Activated CD8-positive, alpha-beta memory T cell treated with anti-CD3 and anti-CD28 coated beads for 24 hours (primary cell): ENCODE results near the gene ACKR3.

Source experiments
- DNase-seq: peaks from one replicate; pipeline ENCODE4 v3.0.0-alpha.2; 2020

Gene ACKR3

DNA sequence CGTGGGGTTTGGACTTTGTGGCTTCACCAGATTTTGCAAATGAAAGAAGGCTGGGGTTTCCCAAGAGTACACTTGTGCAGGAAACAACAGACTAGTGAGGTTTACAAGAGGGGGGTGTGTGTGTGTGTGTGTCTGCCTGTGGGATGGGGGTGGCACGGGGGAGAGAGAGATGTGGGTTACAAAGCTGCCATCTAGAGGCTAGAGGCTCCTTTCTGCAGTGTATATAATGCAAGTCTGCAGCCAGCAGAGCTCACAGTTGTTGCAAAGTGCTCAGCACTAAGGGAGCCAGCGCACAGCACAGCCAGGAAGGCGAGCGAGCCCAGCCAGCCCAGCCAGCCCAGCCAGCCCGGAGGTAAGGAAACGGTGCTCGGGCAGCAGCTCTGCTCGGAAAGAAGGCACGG, at the start of gene ACKR3:
ACKR3 (plus strand) TSS at position 253 of the 401 bp plus-strand sequence. CDS start 10,641 bp downstream, outside the sequence.
- DNase-seq, result peak; percentile 82

DNA sequence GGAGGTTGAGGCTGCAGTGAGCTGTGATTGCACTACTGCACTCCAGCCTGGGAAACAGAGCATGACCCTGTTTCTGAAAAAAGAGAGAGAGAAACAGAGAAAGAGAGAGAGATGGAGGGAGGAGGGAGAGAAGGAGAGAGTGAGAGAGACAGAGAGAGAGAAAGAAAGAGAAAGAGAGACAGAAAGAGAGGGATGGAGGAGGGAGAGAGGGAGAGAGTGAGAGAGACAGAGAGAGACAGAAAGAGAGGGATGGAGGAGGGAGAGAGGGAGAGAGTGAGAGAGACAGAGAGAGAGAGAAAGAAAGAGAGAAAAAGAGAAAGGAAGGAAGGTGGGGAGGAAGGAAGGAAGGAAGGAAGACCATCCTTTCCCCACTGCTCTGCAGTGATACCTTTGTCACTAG, 48.1 kb upstream of the ACKR3 start:
- no peak for DNase-seq

DNA sequence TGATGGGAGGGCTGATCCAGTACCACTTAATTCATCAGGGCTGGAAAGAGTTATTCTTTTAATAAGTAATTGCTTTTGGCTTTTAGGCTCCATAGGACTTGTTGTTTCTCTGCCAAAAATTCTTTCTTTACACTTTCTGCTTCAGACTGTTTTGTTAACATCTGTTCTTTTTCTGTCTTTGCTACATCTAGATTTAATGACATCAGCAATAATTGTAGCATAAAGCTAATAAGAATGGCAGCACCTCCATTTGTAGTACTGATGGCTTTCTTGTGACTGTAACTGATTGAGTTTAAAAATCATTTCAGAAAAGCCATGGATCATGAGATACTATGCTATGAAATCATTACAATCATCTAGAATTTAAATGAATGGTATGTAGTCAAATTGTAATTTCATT, 46.4 kb upstream of the ACKR3 start:
- DNase-seq, result no peak

DNA sequence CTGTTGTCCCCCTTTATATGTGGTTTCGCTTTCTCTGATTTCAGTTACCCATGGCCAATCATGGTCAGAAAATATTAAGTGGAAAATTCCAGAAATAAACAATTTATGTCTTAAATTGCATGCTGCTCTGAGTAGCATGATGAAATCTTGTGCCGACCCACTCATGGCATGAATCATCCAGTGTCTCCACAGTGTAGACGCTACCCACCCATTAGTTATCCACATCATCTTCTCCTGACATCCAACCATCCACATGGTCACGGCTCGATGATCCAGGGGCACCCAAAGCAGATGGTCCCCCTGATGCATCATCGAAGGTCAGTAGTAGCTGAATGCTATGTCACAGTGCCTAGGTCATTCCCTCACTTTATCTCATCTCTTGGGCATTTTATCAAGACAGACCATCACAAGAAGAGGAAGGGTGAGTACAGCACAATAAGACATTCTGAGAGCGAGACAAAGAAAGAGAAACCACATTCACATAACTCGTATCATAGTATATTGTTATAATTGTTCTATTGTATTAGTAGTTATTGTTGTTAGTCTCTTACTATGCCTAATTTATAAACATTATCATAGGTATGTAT, 44.1 kb upstream of the ACKR3 start:
- no peak for DNase-seq

DNA sequence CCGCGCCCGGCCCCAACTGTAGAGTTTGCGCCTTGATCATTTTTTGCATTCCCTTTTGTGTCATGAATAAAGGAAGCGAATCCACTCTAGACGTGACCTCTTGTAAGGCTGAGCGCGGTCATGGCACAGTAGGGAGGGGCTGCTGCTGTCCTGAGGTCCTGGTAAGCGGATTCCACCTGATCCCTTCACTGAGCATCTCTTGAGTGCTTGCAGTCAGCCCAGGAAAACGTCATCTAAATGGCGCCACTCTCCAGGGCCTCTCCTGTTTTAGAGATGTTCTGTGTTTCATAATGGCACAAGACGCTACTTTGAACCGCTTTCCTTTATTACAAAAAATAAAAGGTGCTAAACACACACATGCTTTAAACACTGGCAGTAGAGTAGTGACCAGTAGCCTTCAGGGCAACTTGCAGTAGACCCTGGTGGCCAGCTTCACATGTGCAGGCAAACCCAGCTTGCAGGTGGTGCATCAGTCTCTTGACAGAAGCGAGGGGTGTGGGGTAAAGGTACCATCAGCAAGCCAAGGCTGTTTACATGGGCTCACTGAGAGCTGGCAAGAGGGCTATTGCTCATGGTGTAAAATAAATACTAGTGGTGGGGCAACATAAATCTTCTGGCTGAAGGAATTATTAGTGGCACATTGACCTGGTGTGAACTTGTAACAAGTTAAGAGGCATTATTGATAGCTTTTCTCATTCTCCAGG, 43.0 kb upstream of the ACKR3 start:
- no peak for DNase-seq

DNA sequence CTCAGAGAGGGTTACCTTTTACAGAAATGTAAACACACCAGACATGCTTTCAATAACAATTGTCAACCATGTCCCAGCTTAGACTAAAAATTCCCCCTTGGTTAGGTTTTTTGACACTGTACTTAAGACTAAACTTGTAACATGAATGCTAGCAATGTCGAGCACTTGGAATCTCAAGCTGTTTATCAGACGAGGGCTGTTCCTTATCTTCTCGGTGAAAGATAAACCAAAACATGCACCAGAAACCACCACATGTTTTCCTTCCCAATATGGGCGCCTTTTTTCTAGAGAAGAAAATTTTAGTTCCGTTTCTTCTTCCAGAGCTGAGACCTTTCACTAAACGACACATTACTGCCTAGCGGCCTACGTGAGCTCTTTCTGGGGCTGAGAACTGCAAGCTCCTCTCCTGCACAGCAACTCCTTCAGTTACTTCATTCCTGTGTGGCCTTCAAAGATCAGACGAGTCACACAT, 42.4 kb upstream of the ACKR3 start:
- no peak for DNase-seq

DNA sequence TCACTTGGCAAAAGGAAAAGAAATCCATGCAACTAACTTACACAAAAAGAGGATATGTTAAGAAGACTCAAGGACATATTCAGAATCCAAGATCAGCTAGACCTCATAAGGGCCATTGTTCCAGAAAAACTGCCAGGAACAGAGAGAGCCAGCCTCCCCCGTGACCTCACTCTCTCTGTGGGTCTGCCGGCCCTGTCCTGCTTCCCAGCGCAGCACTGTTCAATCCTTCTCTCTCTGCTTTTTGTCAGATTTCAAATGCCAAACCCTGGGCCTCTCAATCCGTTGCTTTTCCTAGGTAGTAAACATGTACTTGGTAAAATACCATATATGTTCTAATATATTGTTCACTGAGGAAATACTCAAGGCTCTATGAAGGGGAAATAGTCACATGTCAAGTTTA, 40.0 kb upstream of the ACKR3 start:
- DNase-seq, result no peak

DNA sequence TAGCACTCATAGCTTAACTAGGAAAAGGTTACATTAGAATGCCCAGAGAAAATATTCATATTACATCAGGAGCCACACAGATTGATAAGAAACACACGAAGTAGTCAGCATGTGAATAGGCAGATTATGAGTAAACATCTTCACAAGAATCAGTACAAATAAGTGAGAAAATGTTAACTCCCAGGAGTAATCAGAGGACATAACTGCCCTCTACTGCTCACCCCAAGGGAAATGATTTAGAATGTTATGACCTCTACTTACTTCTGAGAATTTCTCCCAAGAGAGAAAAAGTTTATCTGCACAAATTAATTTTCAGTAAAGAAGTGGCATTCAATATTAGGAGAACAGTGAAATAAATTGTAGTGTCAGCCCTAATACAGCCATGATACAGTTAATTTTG, 39.1 kb upstream of the ACKR3 start:
- DNase-seq, result no peak

DNA sequence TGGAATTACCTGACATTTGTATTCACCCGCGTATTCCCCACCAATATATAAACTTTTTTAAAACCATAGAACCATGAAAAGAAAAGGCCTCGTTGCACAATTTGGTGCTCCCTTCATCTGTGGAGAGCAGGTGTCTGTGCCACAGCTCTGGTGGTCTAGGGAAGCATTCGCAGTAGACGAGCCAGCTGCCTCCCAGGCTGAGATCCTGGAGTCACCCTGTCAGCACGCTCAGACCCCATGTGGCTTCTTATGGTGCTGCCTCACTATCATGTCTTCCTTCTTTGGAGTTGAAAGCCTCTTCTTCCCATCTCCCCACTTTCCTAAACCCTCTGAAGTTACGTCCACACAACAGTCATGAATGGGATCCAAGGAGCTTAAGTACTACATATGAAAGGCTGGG, 38.4 kb upstream of the ACKR3 start:
- DNase-seq, result no peak

DNA sequence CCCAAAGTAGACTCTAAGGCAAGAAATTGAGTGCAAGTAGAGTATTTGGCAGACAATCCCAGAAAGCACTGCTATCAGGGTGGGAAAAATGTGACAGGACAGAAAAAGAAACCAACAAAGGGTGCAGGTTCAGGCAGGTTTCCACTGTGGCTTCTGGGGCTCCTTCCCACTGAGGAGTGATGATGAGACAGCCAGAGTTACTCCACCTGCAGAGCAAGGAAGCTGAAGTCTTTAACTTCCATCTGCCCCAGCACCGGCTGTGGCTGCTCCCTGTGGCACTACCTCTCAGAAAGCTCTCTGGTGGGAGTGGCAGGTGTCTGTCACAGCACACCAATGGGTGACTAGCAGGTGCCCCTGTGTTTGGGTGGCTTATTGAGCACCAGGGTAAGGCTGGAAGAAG, 37.6 kb upstream of the ACKR3 start:
- no peak for DNase-seq

DNA sequence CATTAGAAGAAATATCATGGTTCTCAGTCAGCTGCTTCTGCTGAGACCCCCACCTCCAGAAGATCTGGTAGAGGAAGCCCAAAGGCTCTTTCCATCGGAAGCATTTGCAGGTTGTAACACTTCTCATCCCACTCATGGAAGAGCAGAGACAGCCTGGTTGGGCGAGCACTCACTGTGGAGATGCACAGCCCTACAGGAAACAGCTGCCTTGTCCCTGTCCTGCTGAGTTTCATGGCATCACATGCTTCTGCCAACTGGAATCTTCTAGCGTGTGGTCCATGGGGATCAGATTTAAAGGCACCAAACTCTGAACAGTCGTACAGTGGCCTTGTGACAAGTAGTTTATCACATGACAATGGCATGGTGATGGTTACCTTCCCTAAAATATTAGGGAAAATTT, 36.3 kb upstream of the ACKR3 start:
- no peak for DNase-seq

DNA sequence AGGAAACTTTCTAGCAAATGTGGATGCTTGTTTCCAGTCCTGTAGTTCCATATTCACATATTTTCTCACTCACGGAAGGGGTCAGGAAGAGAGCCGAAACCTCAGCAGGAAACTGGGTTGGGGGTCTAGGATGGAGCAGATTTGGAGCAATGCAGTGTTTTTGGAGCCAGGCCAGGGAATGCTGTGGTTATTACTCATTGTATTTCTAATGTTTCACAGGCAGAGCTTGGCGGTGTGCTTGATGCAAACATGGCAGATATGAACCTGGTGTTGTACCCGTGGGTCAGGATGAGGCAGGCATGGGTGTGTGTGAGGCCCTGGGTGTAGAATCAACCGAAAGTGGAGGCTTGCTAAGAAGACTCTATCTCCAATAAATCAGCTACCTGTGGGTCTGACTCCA, 34.6 kb upstream of the ACKR3 start:
- no peak for DNase-seq

DNA sequence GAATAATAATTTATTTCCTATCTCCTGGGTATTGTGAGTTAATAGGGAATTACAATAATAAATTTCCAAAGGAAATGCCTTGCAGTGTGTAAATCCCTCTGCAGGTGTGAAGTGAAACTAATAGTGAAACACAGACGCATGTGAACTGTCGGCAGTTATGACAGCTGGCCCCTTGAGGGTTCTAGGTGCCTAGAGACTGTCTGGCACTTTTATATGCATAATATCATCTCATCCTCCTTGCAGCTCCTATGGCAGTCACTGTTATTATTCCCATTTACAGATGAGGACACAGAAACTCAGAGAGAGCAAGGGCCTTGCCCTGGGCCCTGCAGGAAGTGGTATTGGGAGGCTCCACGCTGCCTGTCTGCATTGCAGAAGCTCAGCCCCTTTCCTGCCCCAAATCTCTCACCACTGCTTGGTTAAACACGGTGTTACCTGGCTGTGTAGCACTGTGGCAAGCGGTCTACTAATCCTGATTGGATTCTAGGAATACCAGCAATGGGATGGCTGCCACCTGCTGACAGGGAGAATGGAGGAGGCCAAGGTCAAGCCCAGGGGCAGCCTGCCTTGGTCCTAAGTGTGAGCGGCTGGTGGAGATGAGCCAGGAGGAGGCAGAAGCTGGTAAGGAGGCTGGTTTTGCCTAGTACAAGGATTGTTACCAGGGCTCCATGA, 32.8 kb upstream of the ACKR3 start:
- DNase-seq, result peak; percentile 79

DNA sequence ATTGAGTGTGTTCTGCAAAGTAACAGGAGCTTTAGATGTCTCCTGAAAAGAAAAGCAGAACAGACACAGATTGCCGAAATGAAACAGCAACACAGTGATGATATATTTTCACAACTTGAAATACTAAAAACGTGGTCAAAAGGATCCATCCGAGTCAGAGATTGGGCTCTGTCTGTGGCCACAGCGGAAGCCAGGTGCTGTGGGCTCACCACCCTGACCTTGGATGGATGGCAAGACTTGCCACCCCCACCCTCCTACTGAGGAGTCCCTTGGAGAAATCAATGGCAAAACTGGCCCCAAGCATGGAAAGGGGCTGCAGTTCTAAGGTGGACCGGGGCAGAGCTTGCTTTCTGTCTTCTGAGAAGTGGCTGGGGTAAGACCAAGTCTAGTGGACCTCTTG, 31.4 kb upstream of the ACKR3 start:
- DNase-seq, result peak; percentile 70

DNA sequence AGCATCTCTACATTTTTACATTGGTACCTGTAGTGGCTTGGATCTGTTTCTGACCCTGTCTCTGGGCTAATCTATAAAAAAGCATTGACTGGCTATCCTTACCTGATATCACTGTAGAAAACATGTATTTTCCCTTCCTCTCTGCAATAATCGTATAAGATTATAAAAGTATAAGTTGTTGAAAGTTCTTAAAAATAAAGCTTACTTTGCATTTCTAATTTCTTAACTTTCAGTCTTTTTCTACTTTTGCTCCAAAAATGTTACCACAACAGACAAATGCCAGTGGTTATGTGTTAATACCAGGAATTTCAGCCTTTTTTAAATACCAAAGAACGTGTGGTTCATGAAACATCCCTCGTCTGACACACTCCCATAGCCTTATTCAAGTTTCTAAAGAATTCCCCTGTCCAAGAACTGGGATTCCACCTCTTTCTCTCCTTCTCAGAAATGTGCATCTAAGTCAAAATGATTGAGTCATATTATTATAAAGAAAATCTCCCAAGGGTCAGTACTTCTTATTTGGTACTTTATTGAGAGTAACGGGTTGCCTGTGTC, 28.5 kb upstream of the ACKR3 start:
- no peak for DNase-seq

DNA sequence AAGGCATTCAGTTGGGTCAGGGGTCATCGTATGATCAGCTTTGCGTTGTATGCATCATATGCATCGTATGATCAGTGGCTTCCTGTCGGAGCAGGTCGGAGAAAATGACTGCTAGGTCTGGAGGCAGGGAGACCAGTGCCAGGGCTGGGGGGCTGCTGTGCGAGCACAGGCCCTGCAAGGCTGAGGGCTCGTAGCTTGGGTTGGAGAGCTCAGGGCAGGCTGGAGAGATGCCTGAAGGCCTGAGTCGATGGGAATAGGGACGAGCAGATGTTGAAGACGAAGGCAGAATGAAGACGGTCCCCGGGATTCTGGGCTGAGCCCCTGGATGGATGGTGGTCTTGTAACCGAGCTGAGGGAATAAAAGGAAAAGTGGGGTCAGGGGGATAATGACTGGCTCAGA, 25.3 kb upstream of the ACKR3 start:
- no peak for DNase-seq

DNA sequence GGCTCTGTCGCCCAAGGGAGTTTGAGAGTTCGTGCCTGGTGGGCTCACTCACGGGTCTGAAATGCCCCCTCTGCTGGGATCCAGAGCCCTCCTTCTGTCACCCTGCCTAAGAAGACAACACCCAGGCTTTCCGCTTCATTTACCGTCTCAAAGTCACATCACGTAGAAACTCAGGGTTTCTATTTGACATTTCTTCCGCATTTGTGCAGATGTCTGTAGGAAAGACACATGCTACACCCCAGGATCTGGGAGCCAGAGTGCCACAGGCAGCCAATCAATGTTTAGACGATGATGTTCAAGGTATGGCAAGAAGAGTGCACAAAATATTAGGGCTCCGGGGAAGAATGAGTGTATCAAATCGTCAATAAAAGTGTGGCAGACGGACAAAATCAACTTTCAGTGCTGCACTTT, 24.4 kb upstream of the ACKR3 start:
- no peak for DNase-seq

DNA sequence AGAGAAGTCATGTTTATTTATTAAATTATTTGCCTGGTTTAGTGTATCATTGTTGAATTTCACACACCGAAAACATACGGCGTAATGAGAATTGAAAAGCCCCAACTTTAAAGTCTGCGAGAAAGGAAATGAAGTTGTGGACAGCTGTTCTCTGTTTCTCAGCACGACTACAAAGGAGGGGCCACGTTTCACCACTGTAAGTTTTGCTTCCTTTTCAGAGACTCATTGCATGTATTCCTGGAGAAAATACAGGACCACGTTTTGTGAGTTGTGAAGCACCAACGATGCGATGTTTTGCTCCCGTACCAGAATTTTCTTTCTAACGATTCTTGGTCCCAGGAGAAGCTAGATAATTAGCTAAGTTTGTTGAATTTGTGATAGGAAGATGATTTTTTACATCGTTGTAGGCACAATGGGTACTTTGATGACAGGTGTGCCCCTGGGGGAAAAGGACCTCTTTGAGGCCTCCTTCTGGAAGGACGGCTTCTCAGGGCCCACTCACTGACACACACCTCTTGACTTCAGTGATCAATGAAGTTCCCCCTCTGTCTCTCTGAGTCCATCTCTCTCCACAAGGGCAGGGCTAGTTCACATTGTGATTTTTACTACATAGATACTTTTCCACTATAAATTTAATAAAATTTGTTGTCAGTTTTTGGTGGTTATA, 23.7 kb upstream of the ACKR3 start:
- no peak for DNase-seq

DNA sequence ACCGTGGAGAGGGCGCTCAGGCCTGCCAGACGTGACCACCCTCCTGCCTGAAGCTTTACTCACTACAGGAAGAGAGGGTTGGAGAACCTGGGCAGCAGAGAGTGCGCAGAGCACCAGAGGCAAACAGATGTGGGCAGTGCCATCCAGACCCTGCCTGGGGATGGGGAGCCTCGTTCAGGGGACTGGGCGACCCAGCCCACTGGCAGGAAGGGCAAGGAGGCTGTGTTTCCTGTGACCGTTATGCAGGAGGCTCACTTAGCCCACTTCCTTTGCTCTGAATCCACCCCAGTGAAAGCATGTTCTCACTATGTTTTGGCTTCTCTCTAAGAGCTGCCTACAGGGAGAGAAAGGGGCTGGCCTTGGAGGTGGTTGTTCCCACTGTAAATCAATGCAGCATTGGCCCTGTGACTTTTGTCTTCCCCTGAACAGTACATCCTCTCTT, 23.0 kb upstream of the ACKR3 start:
- peak; percentile 73 for DNase-seq

DNA sequence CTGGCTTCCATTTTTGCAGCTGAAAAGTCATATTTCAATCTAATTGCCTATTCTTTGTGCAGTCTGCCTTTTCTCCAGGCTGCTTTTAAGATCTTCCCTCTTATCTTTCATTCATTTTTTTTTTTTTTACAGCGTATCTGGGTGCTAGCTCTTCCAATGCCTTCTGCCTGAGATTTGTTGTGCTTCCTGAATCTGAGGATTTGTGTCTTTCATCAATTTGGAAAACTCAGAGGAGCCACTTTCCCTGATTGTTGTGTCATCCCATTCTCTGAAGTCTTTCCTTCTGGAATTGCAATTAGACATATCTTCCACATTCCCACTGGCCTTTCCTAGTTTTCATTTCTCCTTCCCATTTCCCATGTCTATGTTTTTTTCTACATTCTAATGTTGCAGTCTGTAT, 21.9 kb upstream of the ACKR3 start:
- no peak for DNase-seq

DNA sequence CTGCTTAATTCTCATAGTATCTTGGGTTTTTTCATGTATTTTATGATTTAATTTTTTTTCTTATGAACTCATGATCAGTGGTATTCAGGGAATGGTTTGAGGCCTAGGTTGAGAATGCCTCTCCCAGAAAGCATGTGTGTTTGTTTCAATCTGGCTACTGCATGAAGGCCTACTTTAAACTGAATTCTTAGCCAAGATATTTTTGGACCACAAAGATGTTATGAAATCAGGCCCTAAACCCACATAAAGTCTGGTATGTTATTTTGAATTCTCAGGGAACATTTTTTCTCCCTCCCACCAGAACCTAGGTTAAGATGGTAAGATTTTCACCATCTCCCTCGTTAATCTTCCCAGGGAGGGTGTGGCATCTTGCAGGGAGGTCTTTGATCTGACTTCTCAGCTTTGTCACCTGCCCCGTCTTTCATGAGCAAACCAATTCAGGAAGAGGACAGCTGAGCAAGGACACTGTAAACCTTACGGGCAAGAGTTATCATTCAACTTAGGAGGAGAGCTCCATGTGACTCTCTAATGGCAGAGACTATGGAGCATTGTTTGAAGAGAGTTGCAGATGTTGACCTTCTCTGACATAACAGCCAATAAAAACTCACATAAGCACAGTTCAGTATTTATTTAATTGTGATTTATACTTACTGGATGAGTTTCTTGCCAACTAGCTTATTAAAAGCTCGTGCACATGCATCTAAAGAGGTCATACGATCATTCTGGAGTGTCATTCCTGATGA, 21.3 kb upstream of the ACKR3 start:
- DNase-seq, result no peak

DNA sequence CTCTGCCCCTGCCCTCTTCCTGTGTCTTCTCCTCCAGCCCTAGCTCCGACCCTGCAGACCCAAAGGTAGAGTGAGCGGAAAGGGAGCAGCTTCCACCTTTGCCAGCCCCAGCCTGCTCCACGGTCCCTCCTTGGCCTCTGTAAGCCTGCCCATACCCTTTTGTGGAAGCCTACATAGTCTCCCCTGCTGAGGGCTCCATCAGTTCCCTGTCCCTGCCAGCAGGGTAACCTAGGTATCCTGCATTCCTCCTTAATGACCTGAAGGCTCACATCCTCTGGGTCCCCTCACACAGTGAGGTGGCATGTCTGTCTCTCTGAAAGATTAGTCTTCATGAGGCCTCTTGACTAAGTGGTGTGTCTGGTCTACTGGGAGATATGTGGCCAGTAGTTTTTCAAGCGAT, 20.5 kb upstream of the ACKR3 start:
- DNase-seq, result no peak

DNA sequence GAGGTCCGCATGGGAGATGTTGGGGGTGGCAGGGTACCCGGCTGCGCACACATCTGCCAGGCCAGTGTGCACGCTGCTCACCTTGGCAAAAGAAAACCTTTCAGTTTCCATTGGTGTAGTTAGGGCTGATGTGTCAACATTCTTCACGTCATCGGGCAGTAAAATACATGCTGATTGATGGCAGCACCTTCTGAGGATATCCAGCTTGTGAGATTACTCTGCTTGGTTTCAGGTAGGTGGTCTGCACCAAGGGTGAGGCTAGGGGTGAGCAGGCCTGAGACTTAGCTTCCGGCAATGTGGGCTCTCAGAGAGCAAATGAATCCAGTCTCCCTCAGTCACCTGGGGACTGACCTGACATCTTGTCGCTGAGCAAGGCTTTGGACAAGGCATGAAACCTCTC, 19.3 kb upstream of the ACKR3 start:
- DNase-seq, result no peak
